Kidney (tissue), 14 donors: Measurements from ENCODE around the gene CHIC2. TPM values are rescaled to one million over a fixed set of nuclear protein-coding genes. Genes with fewer than 3 reads are reported as not detected.

Source experiments
- DNase-seq, 5 donors: peaks; one replicate each; pipeline ENCODE4 v3.0.0-alpha.2; 2013 to 2020
- FAIRE-seq: peaks from 2 replicates; lab custom pipeline; 2012; peaks lifted over from hg19 to GRCh38; lab: Jason Lieb, UNC
- H3K27ac ChIP-seq, 2 donors: one replicate each; pipeline ENCODE4 v1.7.0; 2013; ENCODE audit warnings: low read depth in 2 of 2, low read length in 2 of 2, inconsistent platforms in 1 of 2
- H3K27me3 ChIP-seq: one replicate; pipeline ENCODE4 v1.7.1; 2013; ENCODE audit warnings: low read length, inconsistent platforms; ENCODE audit not compliant: control insufficient read depth, insufficient read depth
- H3K36me3 ChIP-seq, 3 donors: one replicate each; pipeline versions ENCODE4 v1.7.0 to v1.7.1; 2013; ENCODE audit warnings: low read length in 3 of 3, control low read depth in 1 of 3, inconsistent platforms in 1 of 3; ENCODE audit not compliant: insufficient read depth in 3 of 3, control insufficient read depth in 2 of 3
- H3K4me1 ChIP-seq, 3 donors: one replicate each; pipeline versions ENCODE4 v1.7.0 to v1.7.1; 2013; ENCODE audit warnings: low read length in 3 of 3, inconsistent platforms in 1 of 3, low read depth in 1 of 3; ENCODE audit not compliant: control insufficient read depth in 2 of 3, insufficient read depth in 2 of 3
- H3K4me3 ChIP-seq, 3 donors: one replicate each; pipeline versions ENCODE4 v1.7.0 to v1.8.1; 2013; ENCODE audit warnings: low read length in 3 of 3, control low read depth in 1 of 3, inconsistent platforms in 1 of 3
- H3K9ac ChIP-seq, 3 donors: one replicate each; pipeline versions ENCODE4 v1.7.0 to v1.7.1; 2013; ENCODE audit warnings: low read length in 3 of 3, control low read depth in 1 of 3, inconsistent platforms in 1 of 3
- H3K9me3 ChIP-seq, 3 donors: one replicate each; pipeline versions ENCODE4 v1.7.0 to v1.7.1; 2013; ENCODE audit warnings: low read length in 3 of 3, control low read depth in 1 of 3, inconsistent platforms in 1 of 3; ENCODE audit not compliant: control insufficient read depth in 2 of 3, insufficient read depth in 1 of 3
- intact Hi-C: fragments of 100-400 bp; cut with DNase I; formaldehyde crosslinking; loops from one replicate; pipeline ENCODE4 v1.11.1; 2022
- polyA plus RNA-seq: library from polyadenylated mRNA; stranded (reverse); fragments of 350-450 nt; fragmentation: Illumina TruSeq; extraction: RNeasy Lipid Tissue Mini Kit (QIAGEN cat#74804); gene quantifications from one replicate; pipeline ENCODE4 v1.2.3, GENCODE V29; 2014; ENCODE audit warnings: low read depth, low replicate concordance; ENCODE audit not compliant: insufficient read depth
- total RNA-seq: library from RNA; stranded (reverse); fragmentation: NEBNext Ultra II Directional; extraction: Animal tissue kit (Norgen Biotek cat#: 25700); gene quantifications from one replicate; pipeline ENCODE4 v1.2.1, GENCODE V29; 2021
- TF ChIP-seq, protein P1 (sequence below): IDR thresholded peaks from 3 replicates; pipeline ENCODE4 v1.5.1; 2012; ENCODE audit warnings: mild to moderate bottlenecking, moderate library complexity, borderline replicate concordance; ENCODE audit not compliant: insufficient read depth; ENCODE audit errors: extremely low read depth
- donor health status: control.
- donor health status: control.
- donor health status: control.
- donor health status: control.
- donor health status: control.
- donor health status: DM: yes; HTN: yes; CAD: no.
- donor health status: Normal renal cell carcinoma (clear cell type).

CHIC2 gene
- total and polyA plus RNA-seq, 2 donors from 2014 or later: 13.5 to 26.6 TPM

DNA sequence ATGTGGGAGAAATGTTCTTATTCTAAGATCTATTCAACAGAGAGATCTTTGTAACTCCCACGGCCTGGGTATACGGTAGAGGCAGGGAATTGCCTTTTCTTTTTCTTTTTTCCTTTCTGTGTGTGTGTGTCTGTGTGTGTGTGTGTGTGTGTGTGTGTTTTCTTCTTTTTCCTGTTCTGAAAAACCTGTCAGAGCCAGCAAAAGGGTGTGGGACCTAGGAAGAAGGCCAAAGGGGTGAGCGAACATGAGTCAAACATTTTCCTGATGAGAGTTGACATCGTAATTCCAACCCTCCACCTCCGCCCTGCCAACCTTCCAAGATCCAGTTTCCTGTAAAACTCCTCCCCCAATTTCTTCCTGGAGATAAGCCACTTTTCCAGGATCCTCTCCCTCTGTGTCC is 2.8 kb upstream of the CHIC2 start:
- Histone ChIP-seq H3K27ac (peak overlapping the region; percentile 20 to 39), H3K4me1 (peaks cover 3 to 15% (median 5%) of the 10 kb centered on the region in 3 donors), H3K4me3 (no peak overlapping the region), H3K9ac (no peak overlapping the region), H3K9me3 (no peaks in the 10 kb centered on the region), H3K27me3 (no peaks in the 10 kb centered on the region), H3K36me3 (no peaks in the 10 kb centered on the region)
- intact Hi-C loops: no loop called here
- peak in 1 of 5 donors; percentile 28 for DNase-seq
- TF ChIP-seq, protein P1, sequence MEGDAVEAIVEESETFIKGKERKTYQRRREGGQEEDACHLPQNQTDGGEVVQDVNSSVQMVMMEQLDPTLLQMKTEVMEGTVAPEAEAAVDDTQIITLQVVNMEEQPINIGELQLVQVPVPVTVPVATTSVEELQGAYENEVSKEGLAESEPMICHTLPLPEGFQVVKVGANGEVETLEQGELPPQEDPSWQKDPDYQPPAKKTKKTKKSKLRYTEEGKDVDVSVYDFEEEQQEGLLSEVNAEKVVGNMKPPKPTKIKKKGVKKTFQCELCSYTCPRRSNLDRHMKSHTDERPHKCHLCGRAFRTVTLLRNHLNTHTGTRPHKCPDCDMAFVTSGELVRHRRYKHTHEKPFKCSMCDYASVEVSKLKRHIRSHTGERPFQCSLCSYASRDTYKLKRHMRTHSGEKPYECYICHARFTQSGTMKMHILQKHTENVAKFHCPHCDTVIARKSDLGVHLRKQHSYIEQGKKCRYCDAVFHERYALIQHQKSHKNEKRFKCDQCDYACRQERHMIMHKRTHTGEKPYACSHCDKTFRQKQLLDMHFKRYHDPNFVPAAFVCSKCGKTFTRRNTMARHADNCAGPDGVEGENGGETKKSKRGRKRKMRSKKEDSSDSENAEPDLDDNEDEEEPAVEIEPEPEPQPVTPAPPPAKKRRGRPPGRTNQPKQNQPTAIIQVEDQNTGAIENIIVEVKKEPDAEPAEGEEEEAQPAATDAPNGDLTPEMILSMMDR: no peak
- FAIRE-seq: no peak

DNA sequence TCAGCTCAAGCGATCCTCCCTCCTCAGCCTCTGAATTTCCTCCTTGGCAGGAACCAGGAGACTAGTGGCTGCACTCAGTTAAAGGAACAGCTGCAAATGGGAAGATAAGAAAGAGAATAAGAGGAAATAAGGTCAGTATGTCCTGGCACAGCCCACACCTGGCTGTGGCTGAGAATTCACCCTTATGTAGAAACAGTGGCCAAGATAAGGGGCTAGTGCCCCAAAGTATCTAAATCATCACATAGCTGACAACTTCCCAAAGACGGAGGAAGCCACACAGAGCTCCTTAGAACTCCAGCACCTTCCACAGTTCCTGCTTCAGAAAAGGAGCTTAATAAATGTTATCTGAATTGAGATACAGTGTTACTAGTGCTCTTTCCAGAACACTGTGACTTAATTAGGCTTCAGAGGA is 2.3 kb upstream of the CHIC2 start:
- no peaks in the 10 kb centered on the region for H3K27me3 ChIP-seq
- no peak for DNase-seq
- TF ChIP-seq, protein P1: no peak
- no peak overlapping the region for H3K4me3 ChIP-seq
- H3K36me3 ChIP-seq: no peaks in the 10 kb centered on the region
- no peak overlapping the region for H3K9ac ChIP-seq
- peaks cover 3 to 15% (median 5%) of the 10 kb centered on the region in 3 donors for H3K4me1 ChIP-seq
- peak overlapping the region; percentile 20 to 39 for H3K27ac ChIP-seq
- no peak for FAIRE-seq
- no peaks in the 10 kb centered on the region for H3K9me3 ChIP-seq
- intact Hi-C loops: no loop called here

DNA sequence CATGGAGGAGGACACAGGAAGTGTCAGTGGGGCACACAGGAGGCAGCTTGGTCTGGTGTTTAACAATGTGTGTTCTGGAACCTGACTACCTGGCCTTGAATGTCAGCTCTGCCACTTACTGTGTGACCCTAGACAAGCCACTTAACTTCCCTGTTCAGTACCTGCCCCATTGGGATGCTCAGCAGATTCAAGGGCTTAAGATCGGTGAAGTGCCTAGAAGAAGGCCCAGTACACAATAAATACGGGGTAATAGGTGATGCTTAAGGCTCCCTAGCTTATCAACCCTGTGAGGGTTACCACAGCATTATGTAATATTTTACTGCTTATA is 1.6 kb upstream of the CHIC2 start:
- H3K27ac ChIP-seq: peak overlapping the region in 1 of 2 donors; percentile 71
- intact Hi-C loops: no loop called here

More for the DNA sequence above, 1.6 kb upstream of the CHIC2 start:
- Histone ChIP-seq H3K4me3 (no peak overlapping the region), H3K9ac (no peak overlapping the region), H3K27me3 (no peaks in the 10 kb centered on the region), H3K9me3 (no peaks in the 10 kb centered on the region), H3K36me3 (no peaks in the 10 kb centered on the region), H3K4me1 (peaks cover 3 to 15% (median 5%) of the 10 kb centered on the region in 3 donors)
- FAIRE-seq (no peak), DNase-seq (no peak)
- TF ChIP-seq, protein P1: no peak
